CD14-positive monocyte (primary cell): ENCODE measurements around the gene TTC36. TPM values are rescaled to one million over a fixed set of nuclear protein-coding genes. Genes with fewer than 3 reads are reported as not detected.

Experiments
- DNase-seq, 3 donors: peaks; one replicate each; pipeline ENCODE4 v3.0.0-alpha.2; 2011 to 2022
- H2AFZ ChIP-seq: 2 replicates; pipeline ENCODE4 v1.6.0; 2012; ENCODE audit warnings: mild to moderate bottlenecking, low read depth, low read length, inconsistent platforms; ENCODE audit not compliant: insufficient read depth, poor library complexity, severe bottlenecking
- H3K27ac ChIP-seq, 2 donors: 1 replicate in 1 of 2; 2 replicates in 1 of 2; pipeline ENCODE4 v1.5.1; 2012 to 2013; ENCODE audit warnings: low read length in 2 of 2, control low read depth in 1 of 2, inconsistent platforms in 1 of 2, low read depth in 1 of 2, mild to moderate bottlenecking in 1 of 2
- H3K27me3 ChIP-seq, 2 donors: one replicate each; pipeline versions ENCODE4 v1.6.0 to v1.6.1; 2011 to 2013; ENCODE audit warnings: low read length in 2 of 2; ENCODE audit not compliant: control insufficient read depth in 2 of 2, insufficient read depth in 2 of 2
- H3K36me3 ChIP-seq, 2 donors: replicated peaks in 1 of 2; 1 replicate in 1 of 2; 2 replicates in 1 of 2; pipeline versions ENCODE4 v1.5.1 to v1.6.1; 2012 to 2013; ENCODE audit warnings: low read length in 2 of 2, control low read depth in 1 of 2, inconsistent platforms in 1 of 2, mild to moderate bottlenecking in 1 of 2; ENCODE audit not compliant: insufficient read depth in 2 of 2, control insufficient read depth in 1 of 2
- H3K4me1 ChIP-seq, 2 donors: 1 replicate in 1 of 2; 2 replicates in 1 of 2; pipeline versions ENCODE4 v1.5.1 to v1.6.1; 2012 to 2013; ENCODE audit warnings: low read length in 2 of 2, control low read depth in 1 of 2, inconsistent platforms in 1 of 2, mild to moderate bottlenecking in 1 of 2, moderate library complexity in 1 of 2; ENCODE audit not compliant: insufficient read depth in 2 of 2, control insufficient read depth in 1 of 2
- H3K4me2 ChIP-seq: replicated peaks from 2 replicates; pipeline ENCODE3; 2012; ENCODE audit warnings: low read length, moderate library complexity, mild to moderate bottlenecking; ENCODE audit not compliant: poor library complexity, severe bottlenecking; ENCODE audit errors: extremely low read depth
- H3K4me3 ChIP-seq, 3 experiments: fragments of 200-600 bp in 1 of 3; sonication (generic) in 1 of 3; replicated peaks in 1 of 3; 1 replicate in 2 of 3; 2 replicates in 1 of 3; pipeline ENCODE4 v1.5.1; 2011 to 2013; ENCODE audit warnings: low read length in 3 of 3, mild to moderate bottlenecking in 3 of 3, control low read depth in 2 of 3, low read depth in 2 of 3, inconsistent platforms in 1 of 3, moderate library complexity in 1 of 3
- H3K79me2 ChIP-seq: 2 replicates; pipeline ENCODE4 v1.6.0; 2012; ENCODE audit warnings: mild to moderate bottlenecking, control low read depth, inconsistent platforms, low read length, moderate library complexity; ENCODE audit not compliant: insufficient read depth
- H3K9ac ChIP-seq: 2 replicates; pipeline ENCODE4 v1.6.0; 2017; ENCODE audit warnings: low read length, mild to moderate bottlenecking; ENCODE audit not compliant: insufficient read depth, poor library complexity, severe bottlenecking
- H3K9me3 ChIP-seq, 2 donors: replicated peaks in 1 of 2; 1 replicate in 1 of 2; 2 replicates in 1 of 2; pipeline versions ENCODE4 v1.5.1 to v1.6.1; 2012 to 2013; ENCODE audit warnings: low read length in 2 of 2, control low read depth in 1 of 2; ENCODE audit not compliant: control insufficient read depth in 1 of 2, insufficient read depth in 1 of 2
- H4K20me1 ChIP-seq: 2 replicates; pipeline ENCODE4 v1.6.0; 2012; ENCODE audit warnings: mild to moderate bottlenecking, low read length, control low read depth, moderate library complexity; ENCODE audit not compliant: insufficient read depth
- H3K27ac Mint-ChIP-seq, 7 donors: one replicate each; pipeline ENCODE4 v1.8.0; 2020; ENCODE audit warnings: mild to moderate bottlenecking in 7 of 7, mixed read lengths in 7 of 7, moderate library complexity in 6 of 7, inconsistent platforms in 2 of 7
- H3K27me3 Mint-ChIP-seq, 3 donors: one replicate each; pipeline ENCODE4 v1.8.0; 2021 to 2022; ENCODE audit warnings: low read depth in 3 of 3, mild to moderate bottlenecking in 3 of 3, mixed read lengths in 3 of 3, moderate library complexity in 3 of 3, inconsistent platforms in 1 of 3
- H3K36me3 Mint-ChIP-seq, 2 donors: one replicate each; pipeline ENCODE4 v1.8.0; 2020; ENCODE audit warnings: mixed read lengths in 2 of 2, inconsistent platforms in 1 of 2, mild to moderate bottlenecking in 1 of 2
- H3K4me1 Mint-ChIP-seq: one replicate; pipeline ENCODE4 v1.8.0; 2020; ENCODE audit warnings: mild to moderate bottlenecking, mixed read lengths
- H3K4me3 Mint-ChIP-seq, 2 donors: one replicate each; pipeline ENCODE4 v1.8.0; 2020; ENCODE audit warnings: mild to moderate bottlenecking in 2 of 2, mixed read lengths in 2 of 2, moderate library complexity in 1 of 2
- H3K9me3 Mint-ChIP-seq, 7 donors: one replicate each; pipeline ENCODE4 v1.8.0; 2020 to 2022; ENCODE audit warnings: mixed read lengths in 7 of 7, mild to moderate bottlenecking in 6 of 7, moderate library complexity in 6 of 7, inconsistent platforms in 2 of 7
- CTCF ChIP-seq: fragments of 200-600 bp; IDR thresholded peaks from one replicate; pipeline ENCODE4 v1.8.0; 2022; ENCODE audit warnings: antibody characterized with exemption, mild to moderate bottlenecking
- WGBS: methylation state at CpG from one replicate; pipeline ENCODE4 v1.1.5; 2013; ENCODE audit warnings: missing lambda C conversion rate; ENCODE audit not compliant: insufficient coverage; 5-methylcytosine and 5-hydroxymethylcytosine counted together
- intact Hi-C, 2 donors: fragments of 100-400 bp; cut with micrococcal nuclease; formaldehyde crosslinking; loops; one replicate each; pipeline versions ENCODE4 v1.15.0 to v1.15.1; 2023
- polyA plus RNA-seq, 3 donors: library from polyadenylated mRNA; depleted of rRNA in 1 of 3; unstranded in 2 of 3; stranded (reverse) in 1 of 3; fragments of 300-500 nt in 2 of 3; fragments of >200 nt in 1 of 3; fragmentation: Illumina TruSeq in 2 of 3; gene quantifications; 1 replicate in 2 of 3; 2 replicates in 1 of 3; pipeline ENCODE4 v1.2.3, GENCODE V29; 2012 to 2021

TTC36 gene
- polyA plus RNA-seq, 3 donors = not detected

- H4K20me1 ChIP-seq = no peaks in the 10 kb centered on the region
- DNase-seq = peak; percentile 58 to 67 (median 61)
- no peaks in the 10 kb centered on the region for H3K4me1 ChIP-seq
- Mint-ChIP-seq H3K36me3 (peaks cover 60 to 70% of the 10 kb centered on the region in 2 donors), H3K4me3 (no peak overlapping the region), H3K27ac (peak overlapping the region in 1 of 7 donors; percentile 6), H3K27me3 (no peaks in the 10 kb centered on the region), H3K9me3 (no peaks in the 10 kb centered on the region), H3K4me1 (no peaks in the 10 kb centered on the region)
- H3K36me3 ChIP-seq = peaks cover 59 to 88% of the 10 kb centered on the region in 2 donors
- peak; percentile 82 for TF ChIP-seq CTCF
- no peak overlapping the region for H3K4me2 ChIP-seq
- no peaks in the 10 kb centered on the region for H3K79me2 ChIP-seq
- 0% methylated on average over 5 of the region's 7 CpGs for WGBS
- H3K9me3 ChIP-seq = no peaks in the 10 kb centered on the region
- H3K27ac ChIP-seq = no peak overlapping the region
- intact Hi-C loops = loop anchor here (2.0 to 10.0 kb wide), 4 partner anchors 91 to 344 kb away; no protein-coding TSS in a partner anchor
- no peak overlapping the region for H2AFZ ChIP-seq
- H3K9ac ChIP-seq = no peak overlapping the region
- no peak overlapping the region for H3K4me3 ChIP-seq
- H3K27me3 ChIP-seq = no peaks in the 10 kb centered on the region
Measured at GRCh38 chr11:118488480-118489109, 38.7 kb upstream of the TTC36 start.

DNA sequence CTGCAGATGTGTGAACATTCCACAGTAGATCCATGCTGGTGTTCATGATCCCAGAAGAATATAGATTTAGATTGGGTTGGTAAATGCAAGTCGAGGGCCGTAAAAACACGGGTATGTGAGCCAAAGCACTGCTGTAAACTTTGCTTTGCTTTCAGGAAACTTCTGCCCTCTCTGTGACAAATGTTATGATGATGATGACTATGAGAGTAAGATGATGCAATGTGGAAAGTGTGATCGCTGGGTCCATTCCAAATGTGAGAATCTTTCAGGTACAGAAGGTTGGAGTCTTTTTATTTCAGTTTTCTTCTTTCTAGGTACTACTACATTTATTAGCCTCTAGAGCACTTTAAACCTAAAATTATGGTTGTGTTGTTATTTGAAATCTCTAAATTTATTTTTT is 36.2 kb upstream of the TTC36 start:
- no peaks in the 10 kb centered on the region for H3K4me1 Mint-ChIP-seq
- peaks cover 65 to 72% of the 10 kb centered on the region in 2 donors for H3K36me3 Mint-ChIP-seq
- 90% methylated on average over 3 of the region's 4 CpGs for WGBS

More for the DNA sequence above, 36.2 kb upstream of the TTC36 start:
- Mint-ChIP-seq H3K9me3 (no peaks in the 10 kb centered on the region), H3K4me3 (no peak overlapping the region), H3K27me3 (no peaks in the 10 kb centered on the region), H3K27ac (no peak overlapping the region)
- Histone ChIP-seq H3K27me3 (no peaks in the 10 kb centered on the region), H3K4me3 (no peak overlapping the region), H3K4me2 (no peak overlapping the region), H2AFZ (no peak overlapping the region), H3K27ac (no peak overlapping the region), H3K36me3 (peaks cover 70 to 91% of the 10 kb centered on the region in 2 donors), H3K79me2 (no peaks in the 10 kb centered on the region), H3K9ac (no peak overlapping the region), H4K20me1 (no peaks in the 10 kb centered on the region), H3K4me1 (no peaks in the 10 kb centered on the region), H3K9me3 (no peaks in the 10 kb centered on the region)
- DNase-seq = no peak
- intact Hi-C loops = no loop called here
- no peak for TF ChIP-seq CTCF
